ENCODE measurements around the gene LLGL2.

DNA sequence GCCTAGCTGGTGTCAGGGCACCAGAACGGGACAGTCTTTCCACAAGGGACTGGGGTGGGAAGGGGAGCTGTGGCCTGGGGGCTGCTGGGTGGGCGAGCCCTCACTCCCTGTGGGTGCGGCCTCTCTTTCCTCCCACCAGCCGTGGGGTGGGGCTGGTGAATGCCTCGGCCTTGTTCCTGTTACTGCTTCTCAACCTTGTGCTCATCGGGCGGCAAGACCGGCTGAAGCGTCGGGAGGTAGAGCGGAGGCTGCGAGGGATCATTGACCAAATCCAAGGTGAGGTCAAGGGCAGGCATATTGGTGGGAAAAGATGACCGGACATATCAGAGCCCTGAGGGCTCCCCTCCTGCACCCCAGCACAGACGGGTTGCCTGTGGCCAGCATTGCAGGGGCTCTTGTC lies 39.3 kb upstream of the LLGL2 start:
- TF ChIP-seq, protein P1, sequence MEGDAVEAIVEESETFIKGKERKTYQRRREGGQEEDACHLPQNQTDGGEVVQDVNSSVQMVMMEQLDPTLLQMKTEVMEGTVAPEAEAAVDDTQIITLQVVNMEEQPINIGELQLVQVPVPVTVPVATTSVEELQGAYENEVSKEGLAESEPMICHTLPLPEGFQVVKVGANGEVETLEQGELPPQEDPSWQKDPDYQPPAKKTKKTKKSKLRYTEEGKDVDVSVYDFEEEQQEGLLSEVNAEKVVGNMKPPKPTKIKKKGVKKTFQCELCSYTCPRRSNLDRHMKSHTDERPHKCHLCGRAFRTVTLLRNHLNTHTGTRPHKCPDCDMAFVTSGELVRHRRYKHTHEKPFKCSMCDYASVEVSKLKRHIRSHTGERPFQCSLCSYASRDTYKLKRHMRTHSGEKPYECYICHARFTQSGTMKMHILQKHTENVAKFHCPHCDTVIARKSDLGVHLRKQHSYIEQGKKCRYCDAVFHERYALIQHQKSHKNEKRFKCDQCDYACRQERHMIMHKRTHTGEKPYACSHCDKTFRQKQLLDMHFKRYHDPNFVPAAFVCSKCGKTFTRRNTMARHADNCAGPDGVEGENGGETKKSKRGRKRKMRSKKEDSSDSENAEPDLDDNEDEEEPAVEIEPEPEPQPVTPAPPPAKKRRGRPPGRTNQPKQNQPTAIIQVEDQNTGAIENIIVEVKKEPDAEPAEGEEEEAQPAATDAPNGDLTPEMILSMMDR (IDR thresholded peaks at IDR 0.05; ENCODE audit: low read depth, low read length) = no peak
- TF ChIP-seq EZH2phosphoT487 (IDR thresholded peaks at IDR 0.05; ENCODE audit: low read depth) = no peak

Measured in OCI-LY3 (cell line).